KOPT-K1 (cell line): Measurements from ENCODE around the gene IQUB.
"Not testable (repeated sequence)": the region's sequence is repeated elsewhere in the genome, so short reads cannot be mapped to it uniquely, and the experiment has no call there.

Source experiments
- H3K27ac ChIP-seq: fragments of 200-600 bp; sonication (generic); 2 replicates; pipeline ENCODE4 v1.5.1; 2016; ENCODE audit warnings: antibody characterized with exemption, mild to moderate bottlenecking, low read depth, low read length; ENCODE audit not compliant: poor library complexity, severe bottlenecking
- H3K36me3 ChIP-seq: fragments of 200-600 bp; sonication (generic); 2 replicates; pipeline ENCODE4 v1.5.1; 2017; ENCODE audit warnings: antibody characterized with exemption, mild to moderate bottlenecking, low read length, moderate library complexity; ENCODE audit not compliant: insufficient read depth
- H3K9me3 ChIP-seq: fragments of 200-600 bp; sonication (generic); 2 replicates; pipeline ENCODE4 v1.5.1; 2017; ENCODE audit warnings: antibody characterized with exemption, low read length, mild to moderate bottlenecking; ENCODE audit not compliant: insufficient read depth, poor library complexity, severe bottlenecking

The IQUB gene

DNA sequence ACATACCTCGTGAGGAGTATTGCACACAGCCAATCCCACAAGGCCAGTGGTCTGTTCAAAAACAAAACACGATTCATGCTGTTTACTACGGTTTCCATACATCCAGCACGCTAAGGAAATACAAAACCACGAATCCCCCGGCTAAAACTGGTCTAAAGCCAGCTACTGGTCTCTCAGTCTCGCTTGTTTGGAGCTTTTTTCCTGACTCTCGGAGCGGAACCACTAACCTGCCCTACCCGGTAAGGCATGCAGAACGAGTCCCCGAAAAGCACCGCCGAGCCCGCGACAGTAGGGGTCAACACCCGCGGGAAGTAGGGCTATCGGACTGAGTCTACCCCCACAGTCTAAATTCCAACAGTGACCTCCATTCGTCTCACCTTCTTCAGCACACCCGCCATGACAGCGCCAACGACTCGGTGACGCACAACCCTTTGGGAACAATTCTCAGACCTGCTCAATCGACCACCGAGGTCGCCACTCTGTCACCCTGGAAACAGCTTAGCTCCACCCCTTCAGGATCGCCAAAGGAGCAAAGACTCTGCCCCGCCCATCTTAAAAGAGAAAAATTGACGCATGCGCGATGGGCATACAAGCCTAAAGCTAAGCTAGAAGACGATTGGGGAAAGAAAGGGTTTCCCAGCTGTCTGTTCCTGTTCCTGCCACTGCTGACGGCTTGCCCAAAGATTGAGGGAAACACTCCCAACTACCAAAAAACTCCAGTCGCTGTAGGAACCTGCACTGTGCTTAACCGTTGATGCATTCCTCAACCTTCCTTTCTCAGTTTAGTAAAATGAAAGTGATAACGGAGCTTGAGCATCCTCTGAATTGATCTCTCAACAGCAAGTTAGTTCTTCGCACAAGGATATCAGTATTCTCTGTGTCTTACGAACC, 23.2 kb upstream of the IQUB start, which contains the start of gene NDUFA5:
TSS of gene NDUFA5 (minus strand) at position 421 of the 891 bp plus-strand sequence. CDS start at position 398, 23 bp downstream.
- no peaks in the 10 kb centered on the region for H3K9me3 ChIP-seq
- H3K27ac ChIP-seq, result peak within 1 kb of the TSS; percentile 77

DNA sequence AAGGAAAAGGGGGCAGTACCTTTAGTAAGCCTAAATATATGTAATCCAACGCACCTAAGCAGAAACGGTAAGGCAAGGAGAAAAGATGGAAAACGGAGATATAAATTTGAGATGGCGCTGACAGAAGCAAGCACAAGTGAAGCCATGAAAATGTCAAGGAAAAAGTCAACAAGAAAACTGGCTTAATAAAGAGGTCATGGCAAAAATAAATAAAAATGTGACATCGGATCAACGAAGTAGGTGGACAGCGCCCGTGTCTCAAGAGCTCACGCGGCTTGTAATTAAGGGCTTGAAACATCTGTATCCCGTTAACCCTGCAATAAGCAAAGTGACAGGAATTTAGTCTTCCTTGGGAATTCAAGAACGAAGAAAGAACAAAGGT, 22.6 kb upstream of the IQUB start:
- peak overlapping the region; percentile 77 for H3K27ac ChIP-seq
- H3K9me3 ChIP-seq, result no peaks in the 10 kb centered on the region
- H3K36me3 ChIP-seq, result peaks cover 21% of the 10 kb centered on the region

More for the DNA sequence above, 23.2 kb upstream of the IQUB start, which contains the start of gene NDUFA5:
- peaks cover 20% of the 10 kb centered on the region for H3K36me3 ChIP-seq

DNA sequence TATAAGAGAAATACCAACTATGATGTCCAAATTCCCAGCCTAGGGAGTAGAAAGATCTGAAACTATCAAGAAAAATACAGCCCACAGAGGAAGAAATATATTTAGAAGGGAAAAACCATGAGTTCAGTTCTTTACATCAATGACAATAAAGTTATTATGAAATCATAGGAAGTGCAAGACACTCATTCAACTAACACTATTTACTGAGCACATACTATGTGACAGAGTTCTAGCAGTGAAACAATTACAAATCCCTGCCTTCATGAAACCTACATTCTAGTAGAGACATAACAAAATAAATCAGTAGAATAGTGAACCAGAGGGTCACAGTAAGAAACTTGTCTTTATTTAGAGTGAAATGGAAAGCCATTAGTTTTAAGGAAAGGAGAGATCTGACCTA, 21.1 kb upstream of the IQUB start:
- no peak overlapping the region for H3K27ac ChIP-seq
- H3K9me3 ChIP-seq, result no peaks in the 10 kb centered on the region
- H3K36me3 ChIP-seq, result peaks cover 31% of the 10 kb centered on the region

DNA sequence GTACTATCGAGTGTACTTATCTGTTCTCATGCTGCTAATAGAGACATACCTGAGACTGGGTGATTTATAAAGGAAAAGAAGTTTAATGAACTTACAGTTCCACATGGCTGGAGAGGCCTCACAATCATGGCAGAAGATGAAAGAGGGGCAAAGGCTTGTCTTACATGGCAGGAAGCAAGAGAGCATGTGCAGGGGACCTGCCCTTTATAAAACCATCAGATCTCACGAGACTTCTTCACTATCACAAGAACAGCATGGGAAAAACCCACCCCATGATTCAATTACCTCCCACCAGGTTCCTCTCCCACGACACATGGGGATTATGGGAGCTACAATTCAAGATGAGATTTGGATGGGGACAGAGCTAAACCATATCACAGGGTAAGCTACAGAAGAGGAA, 18.8 kb upstream of the IQUB start:
- Histone ChIP-seq H3K27ac (no peak overlapping the region), H3K36me3 (peaks cover 54% of the 10 kb centered on the region), H3K9me3 (no peaks in the 10 kb centered on the region)

DNA sequence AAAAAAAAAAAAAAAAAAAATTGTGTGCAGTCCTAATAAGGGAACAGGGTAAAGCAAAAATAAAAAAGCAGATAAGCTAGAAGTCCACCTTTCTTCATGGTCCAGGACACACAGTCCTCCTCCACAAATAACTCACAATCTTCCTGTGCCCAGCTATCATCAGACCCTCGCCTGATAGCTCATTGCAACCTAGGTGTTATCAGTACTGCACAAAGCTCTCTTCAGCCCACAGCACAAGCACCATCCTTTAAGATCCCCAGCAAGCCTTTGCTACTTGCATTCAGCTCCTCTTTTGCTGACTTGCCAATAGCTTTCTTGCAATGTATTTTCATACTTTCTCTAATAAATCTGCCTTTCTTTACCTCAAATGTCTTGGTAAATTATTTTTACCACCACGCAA, 18.2 kb upstream of the IQUB start:
- H3K36me3 ChIP-seq, result peaks cover 60% of the 10 kb centered on the region
- H3K27ac ChIP-seq, result no peak overlapping the region
- H3K9me3 ChIP-seq, result no peaks in the 10 kb centered on the region

DNA sequence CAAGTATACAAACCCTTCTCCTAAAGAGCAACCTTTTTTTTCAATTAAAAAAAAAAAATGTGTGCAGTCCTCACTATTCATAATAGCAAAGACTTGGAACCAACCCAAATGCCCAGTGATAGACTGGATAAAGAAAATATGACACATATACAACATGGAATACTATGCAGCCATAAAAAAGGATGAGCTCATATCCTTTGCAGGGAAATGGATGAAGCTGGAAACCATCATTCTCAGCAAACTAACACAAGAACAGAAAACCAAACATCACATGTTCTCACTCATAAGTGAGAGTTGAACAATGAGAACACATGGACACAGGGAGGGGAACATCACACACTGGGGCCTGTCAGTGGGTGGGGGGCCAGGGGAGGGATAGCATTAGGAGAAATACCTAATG, 17.7 kb upstream of the IQUB start:
- H3K27ac ChIP-seq, H3K9me3 ChIP-seq: not testable (repeated sequence)
- peaks cover 65% of the 10 kb centered on the region for H3K36me3 ChIP-seq

DNA sequence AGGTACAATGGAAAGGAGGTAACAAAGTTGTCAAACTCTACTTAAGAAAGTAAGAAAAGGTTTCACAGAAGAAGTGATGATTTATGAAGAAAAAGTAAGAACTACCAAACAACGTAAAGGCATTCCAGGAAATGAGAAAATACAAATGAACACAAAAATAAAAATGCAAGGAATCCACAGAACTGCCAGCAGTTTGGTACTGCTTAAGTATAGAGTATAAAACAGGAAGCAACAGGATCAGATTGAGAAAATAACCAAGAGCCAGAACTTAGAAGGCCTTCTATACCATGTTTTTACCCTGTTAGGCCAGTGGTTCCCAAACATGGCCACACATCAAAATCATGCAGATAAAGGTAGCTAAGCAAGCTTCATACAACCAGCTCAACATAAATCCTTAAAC, 14.0 kb upstream of the IQUB start:
- H3K27ac ChIP-seq, result no peak overlapping the region
- H3K36me3 ChIP-seq, result peaks cover 69% of the 10 kb centered on the region
- H3K9me3 ChIP-seq, result no peaks in the 10 kb centered on the region

DNA sequence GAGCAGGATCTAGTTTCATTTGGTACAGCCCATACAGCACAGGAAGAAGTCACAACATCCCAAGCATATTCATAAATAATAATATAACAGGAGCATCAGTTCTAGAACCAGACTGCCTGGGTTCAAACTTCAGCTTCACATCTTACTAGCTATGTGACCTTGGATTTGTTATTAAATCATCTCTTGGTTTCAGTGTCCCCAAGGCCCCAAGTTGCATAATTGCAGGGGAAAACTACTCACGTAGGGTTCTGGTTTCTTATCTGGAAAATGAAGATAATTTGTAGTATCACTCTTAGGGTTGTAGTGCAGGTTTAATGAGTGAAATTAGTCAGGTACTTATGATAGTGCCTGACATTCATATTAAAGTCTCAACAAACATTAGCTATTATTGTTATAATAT, 5.5 kb upstream of the IQUB start:
- Histone ChIP-seq H3K36me3 (peaks cover 12% of the 10 kb centered on the region; the same call in 1 of the 2 replicates), H3K27ac (no peak overlapping the region), H3K9me3 (no peaks in the 10 kb centered on the region)

DNA sequence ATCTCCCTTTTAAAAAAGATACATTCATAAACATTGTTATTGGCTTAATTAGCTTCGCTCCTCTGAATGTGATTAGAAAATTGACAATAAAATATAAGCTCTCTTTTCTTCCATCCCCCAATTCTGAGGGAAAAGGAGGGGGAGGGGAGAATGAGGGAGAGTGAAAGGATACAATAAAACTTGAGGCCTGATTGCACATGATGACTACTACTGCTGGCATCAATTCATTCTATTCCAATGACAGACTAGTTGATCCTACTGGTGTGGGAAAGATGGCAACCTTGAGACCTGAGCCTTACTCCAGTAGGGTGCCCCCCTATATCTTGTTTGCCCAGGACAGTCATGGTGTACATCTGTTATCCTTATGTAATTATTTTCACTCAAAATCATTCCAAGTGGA, 4.5 kb upstream of the IQUB start:
- peaks cover 10% of the 10 kb centered on the region; the same call in 1 of the 2 replicates for H3K36me3 ChIP-seq
- H3K9me3 ChIP-seq, result no peaks in the 10 kb centered on the region
- H3K27ac ChIP-seq, result no peak overlapping the region

DNA sequence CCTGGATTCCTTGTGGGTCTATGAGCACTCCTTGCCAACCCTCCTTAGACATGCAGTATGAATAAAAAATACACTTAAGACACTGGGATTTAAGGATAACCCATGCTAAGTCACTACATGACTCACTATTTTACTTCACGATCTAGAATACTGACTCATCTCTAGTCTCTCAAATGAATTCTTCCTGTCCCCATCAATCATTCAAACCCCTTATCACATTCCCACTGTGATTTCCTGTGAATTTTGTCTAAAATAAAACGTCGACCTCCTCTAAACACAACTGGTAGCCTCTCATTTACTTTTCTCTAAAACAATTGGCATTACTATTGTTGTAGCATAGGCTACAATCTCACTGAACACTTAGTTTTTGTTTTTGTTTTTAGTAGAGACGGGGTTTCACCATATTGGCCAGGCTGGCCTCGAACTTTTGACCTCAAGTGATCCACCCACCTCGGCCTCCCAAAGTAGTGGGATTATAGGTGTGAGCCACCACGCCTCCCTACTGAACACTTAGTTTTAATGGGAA, 3.9 kb upstream of the IQUB start:
- H3K9me3 ChIP-seq, result no peaks in the 10 kb centered on the region
- no peak overlapping the region for H3K27ac ChIP-seq
- peaks cover 9% of the 10 kb centered on the region; the same call in 1 of the 2 replicates for H3K36me3 ChIP-seq

DNA sequence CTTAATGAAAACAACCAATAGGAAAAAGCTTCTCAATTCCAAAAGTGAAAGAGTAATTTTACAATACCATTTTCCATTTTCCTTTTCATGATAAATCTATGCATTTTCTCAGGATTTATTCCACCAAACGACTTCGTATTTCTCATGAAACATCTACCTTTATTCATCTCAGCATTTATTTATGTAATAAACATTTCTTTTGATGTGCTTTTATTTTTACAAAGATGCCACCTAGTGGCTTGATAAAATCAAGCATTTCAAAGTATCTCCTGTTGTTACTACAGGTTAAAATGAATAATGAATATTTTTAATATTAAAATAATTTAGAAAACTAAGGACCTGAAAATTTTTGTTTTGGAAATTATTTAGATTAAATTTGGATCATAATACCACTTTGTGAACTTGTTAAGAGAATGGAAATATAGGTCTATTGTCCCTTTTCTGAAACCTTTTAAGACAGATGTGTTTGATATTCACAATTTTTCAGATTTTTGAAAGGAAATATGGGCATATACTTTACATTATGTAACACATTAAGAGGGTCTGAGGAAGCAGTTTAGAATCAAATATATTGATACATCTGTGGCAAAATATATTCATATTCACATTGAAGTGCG, 2.7 kb upstream of the IQUB start:
- Histone ChIP-seq H3K9me3 (no peaks in the 10 kb centered on the region), H3K36me3 (no peaks in the 10 kb centered on the region), H3K27ac (no peak overlapping the region)

DNA sequence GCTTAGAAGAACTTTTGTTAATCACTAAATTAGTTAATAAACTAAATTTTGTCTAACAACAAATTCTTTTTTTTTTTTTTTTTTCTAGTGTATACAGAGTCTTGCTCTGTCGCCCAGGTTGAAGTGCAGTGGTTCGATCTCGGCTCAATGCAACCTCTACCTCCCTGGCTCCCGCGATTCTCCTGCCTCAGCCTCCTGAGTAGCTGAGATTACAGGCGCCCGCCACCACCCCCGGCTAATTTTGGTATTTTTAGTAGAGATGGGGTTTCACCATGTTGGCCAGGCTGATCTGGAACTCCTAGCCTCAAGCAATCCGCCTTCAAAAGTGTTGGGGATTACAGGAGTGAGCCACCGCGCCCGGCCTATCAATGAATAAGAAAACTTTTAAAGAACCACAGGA, 1.1 kb upstream of the IQUB start:
- no peak overlapping the region for H3K27ac ChIP-seq
- no peaks in the 10 kb centered on the region for H3K36me3 ChIP-seq
- no peaks in the 10 kb centered on the region for H3K9me3 ChIP-seq

DNA sequence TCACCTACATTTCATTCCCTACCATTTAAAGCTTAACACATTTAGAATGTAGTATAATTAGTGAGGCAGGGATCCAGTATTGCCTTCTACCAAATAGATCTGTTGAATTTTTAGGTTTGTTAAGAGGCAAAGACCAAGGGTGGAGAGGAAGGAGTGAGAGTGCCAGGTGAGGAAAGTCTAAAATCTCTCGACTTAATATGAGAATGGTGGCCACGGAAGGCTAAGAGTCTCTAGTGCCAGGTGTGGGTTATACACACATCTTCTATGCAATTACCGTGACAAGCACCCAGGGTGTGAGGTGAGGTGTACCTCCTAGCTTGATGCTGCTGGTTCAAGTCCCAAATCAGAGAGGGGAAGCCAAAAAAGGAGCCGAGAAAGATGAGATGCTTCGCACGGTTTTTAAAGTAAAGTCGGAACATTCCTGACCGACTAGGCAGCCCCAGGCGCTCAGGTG, 439 bp downstream of the IQUB start:
- Histone ChIP-seq H3K9me3 (no peaks in the 10 kb centered on the region), H3K36me3 (no peaks in the 10 kb centered on the region), H3K27ac (no peak overlapping the region)

DNA sequence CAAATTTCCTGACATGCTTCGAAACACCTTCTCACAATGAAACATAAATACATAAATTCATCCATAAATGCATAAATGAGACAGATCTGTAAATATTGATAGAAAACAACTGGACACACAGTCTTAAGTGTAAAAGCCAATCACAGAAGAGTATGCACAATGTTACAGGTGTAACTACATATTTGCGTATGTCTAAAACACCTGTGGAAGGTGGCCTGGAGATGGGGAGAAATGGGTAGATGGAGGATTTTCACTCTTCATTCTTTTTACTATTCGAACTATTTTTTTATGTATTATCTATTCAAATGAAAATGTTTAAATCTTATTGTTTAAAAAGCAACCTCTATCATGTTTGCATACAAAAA, 860 bp downstream of the IQUB start:
- no peaks in the 10 kb centered on the region for H3K36me3 ChIP-seq
- no peaks in the 10 kb centered on the region for H3K9me3 ChIP-seq
- no peak overlapping the region for H3K27ac ChIP-seq

DNA sequence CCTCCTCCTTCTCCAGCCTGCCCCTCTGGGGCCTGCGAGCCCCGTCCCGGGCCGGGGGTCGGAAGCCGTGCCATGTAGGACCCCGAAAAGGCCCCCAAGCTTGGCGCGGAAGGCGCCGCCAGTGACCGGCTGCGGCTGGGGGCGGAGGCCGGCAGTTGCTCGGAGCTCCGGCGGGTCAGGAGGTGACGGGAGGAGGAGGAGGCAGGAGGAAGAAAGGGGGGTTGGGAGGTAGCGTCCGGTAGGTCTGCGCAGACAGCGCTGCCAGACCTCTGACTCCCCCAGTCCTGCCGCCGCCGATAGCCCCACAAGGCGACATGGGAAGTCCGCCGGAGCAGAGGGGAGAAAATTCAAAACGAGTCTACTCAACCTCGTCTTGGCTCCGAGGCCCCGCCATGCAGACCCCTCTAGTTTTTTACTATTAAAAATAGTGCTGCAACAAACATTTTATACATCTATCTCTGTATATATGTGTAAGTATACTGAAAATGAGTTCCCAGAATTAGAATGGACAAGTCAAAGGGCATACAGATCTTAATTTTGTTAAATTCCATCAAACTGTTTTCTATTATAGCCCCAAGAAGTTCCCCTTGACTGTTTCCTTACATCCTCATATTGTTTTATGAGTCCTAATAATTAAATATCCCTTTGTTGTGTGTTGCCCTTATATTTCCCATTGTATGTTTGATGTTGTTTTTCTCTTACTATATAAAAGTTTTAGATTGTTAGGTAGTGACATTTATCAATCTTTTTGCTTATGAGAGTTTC, 1.4 kb downstream of the IQUB start:
- H3K36me3 ChIP-seq, H3K27ac ChIP-seq, H3K9me3 ChIP-seq: not testable (repeated sequence)
